ENCODE measurements around the gene DBH. TPM values are rescaled to one million over a fixed set of nuclear protein-coding genes. Genes with fewer than 3 reads are reported as not detected.

Gene DBH
- total RNA-seq, 4 donors from 2014 or later, result 0.11 to 0.15 TPM; not detected in 2

DNA sequence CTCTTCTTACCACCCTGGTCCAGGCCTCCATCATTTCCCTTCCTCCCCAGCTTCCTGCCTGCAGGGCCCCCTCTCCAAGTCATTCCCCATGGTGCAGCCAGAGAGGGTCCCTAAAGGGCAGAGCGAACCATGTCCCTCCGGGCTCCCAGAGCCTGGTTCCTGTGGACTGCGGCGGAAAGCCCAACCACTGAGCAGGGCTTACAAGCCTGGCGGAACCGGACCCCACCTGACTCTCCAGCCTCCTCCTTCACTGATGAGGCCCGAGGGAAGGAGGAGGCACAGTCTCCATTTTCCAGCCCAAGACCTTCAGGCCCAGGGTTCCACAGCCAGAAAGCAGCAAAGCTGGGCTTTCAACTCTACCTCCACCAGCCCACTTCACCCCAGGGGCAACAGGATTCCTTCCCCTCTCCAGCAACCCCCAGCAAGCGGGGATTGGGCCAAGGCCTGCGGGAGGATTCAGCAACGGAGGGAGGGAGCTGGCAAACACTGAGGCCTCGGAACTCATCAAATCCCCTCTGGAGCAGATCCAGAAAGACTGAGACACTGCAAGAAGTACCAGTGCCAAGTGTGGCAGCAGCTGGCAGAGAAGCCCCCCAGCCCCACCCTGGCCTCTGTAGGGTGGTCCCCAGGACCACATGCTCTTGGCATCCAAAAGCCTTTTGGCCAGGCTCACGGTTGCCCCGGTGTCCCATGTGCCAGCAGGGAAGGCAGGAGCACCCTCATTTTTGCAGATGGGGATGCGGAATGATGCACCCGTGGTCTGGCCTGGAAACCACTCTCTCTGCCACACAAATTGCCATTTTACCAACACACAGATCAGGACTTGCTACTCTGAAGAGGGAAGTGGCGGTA lies 30.1 kb upstream of the DBH start:
- DNase-seq, result no peak
- TF ChIP-seq POLR2A (IDR thresholded peaks at IDR 0.05), result no peak
- TF ChIP-seq, protein P1, sequence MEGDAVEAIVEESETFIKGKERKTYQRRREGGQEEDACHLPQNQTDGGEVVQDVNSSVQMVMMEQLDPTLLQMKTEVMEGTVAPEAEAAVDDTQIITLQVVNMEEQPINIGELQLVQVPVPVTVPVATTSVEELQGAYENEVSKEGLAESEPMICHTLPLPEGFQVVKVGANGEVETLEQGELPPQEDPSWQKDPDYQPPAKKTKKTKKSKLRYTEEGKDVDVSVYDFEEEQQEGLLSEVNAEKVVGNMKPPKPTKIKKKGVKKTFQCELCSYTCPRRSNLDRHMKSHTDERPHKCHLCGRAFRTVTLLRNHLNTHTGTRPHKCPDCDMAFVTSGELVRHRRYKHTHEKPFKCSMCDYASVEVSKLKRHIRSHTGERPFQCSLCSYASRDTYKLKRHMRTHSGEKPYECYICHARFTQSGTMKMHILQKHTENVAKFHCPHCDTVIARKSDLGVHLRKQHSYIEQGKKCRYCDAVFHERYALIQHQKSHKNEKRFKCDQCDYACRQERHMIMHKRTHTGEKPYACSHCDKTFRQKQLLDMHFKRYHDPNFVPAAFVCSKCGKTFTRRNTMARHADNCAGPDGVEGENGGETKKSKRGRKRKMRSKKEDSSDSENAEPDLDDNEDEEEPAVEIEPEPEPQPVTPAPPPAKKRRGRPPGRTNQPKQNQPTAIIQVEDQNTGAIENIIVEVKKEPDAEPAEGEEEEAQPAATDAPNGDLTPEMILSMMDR (IDR thresholded peaks at IDR 0.05), result no peak
- H3K36me3 ChIP-seq, result no peaks in the 10 kb centered on the region
- H3K4me1 ChIP-seq, result peaks cover 0 to 3% of the 10 kb centered on the region in 2 donors
- 55 to 76% methylated on average over 14 of the region's 16 CpGs for whole genome bisulfite sequencing, 2 donors
- no peaks in the 10 kb centered on the region for H3K27me3 ChIP-seq
- H3K9me3 ChIP-seq, result no peaks in the 10 kb centered on the region
- no peak overlapping the region for H3K27ac ChIP-seq
- no peak overlapping the region for H3K4me3 ChIP-seq (replicated peaks in 1 of 3)
- intact Hi-C loops (cut with DNase I), result no loop called here

DNA sequence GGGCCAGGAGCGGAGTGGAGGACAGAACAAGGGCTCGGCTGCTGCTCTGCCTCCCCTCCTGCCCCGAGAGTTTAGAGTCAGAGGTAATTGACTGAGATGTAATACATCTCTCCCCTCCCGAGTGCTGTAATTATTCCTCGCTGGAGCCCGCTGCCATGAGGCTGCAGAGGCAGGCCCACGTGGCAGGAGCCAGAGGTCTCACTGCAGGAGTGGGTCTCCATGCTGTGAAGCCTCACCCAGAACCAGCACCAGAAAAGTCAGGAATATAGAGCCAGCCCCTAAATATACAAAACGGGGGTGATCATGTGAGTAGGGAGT lies 29.5 kb upstream of the DBH start:
- Histone ChIP-seq H3K9me3 (no peaks in the 10 kb centered on the region), H3K36me3 (no peaks in the 10 kb centered on the region), H3K27ac (no peak overlapping the region), H3K4me1 (peaks cover 0 to 3% of the 10 kb centered on the region in 2 donors), H3K4me3 (replicated peaks in 1 of 3) (no peak overlapping the region), H3K27me3 (no peaks in the 10 kb centered on the region)
- WGBS, 2 donors, result 59 to 60% methylated on average over 5 to 8 of the region's 8 CpGs
- intact Hi-C loops (cut with DNase I), result no loop called here
- TF ChIP-seq, protein P1 (IDR thresholded peaks at IDR 0.05), result no peak
- no peak for TF ChIP-seq POLR2A (IDR thresholded peaks at IDR 0.05)
- no peak for DNase-seq

DNA sequence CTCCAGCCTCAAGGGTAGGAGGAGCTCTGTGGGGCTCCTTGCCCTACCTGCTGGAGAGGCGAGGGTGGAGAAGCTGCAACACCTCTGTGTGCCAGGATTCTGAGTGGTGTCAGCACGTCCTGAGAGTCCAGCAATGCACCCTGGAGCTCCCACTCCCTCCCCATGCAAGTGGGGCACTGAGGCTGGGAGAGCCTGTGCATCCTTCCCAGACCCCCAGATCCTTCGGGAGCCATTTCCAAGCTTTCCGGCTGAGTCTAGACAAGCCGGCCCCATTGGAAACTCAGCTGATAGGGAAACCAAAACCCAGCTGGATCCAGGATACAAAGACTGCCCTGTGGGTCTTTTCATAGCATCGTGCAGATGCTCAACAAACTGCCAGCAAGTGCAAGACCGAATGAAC lies 28.8 kb upstream of the DBH start:
- H3K4me3 ChIP-seq (replicated peaks in 1 of 3), result no peak overlapping the region

DNA sequence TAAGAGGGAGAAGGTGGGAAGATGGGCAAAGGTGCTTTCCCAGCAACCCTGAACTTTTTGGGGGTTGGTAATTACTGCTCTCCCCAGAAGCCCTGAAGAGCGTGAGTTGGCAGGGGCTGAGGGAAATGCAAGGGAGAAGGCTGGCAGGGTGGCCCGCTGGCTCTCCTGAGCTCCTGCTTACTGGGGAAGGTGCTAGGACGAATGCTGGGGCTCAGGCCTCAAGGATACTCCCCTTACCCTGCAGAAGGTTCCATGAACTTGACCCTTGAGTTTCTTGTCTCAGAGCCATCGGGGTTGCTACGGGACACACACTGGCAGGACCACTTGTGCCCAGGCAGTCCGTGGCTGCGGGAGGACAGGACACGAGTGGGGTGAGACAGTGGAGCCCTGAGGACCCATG lies 28.2 kb upstream of the DBH start:
- no peaks in the 10 kb centered on the region for H3K27me3 ChIP-seq
- H3K4me1 ChIP-seq, result peaks cover 0 to 3% of the 10 kb centered on the region in 2 donors
- H3K4me3 ChIP-seq (replicated peaks in 1 of 3), result no peak overlapping the region
- H3K27ac ChIP-seq, result no peak overlapping the region
- no peaks in the 10 kb centered on the region for H3K9me3 ChIP-seq
- no peaks in the 10 kb centered on the region for H3K36me3 ChIP-seq
- intact Hi-C loops (cut with DNase I), result no loop called here
- 64 to 75% methylated on average over 7 to 8 of the region's 8 CpGs for WGBS, 2 donors
- TF ChIP-seq, protein P1 (IDR thresholded peaks at IDR 0.05), result no peak
- no peak for TF ChIP-seq POLR2A (IDR thresholded peaks at IDR 0.05)
- no peak for DNase-seq

More for the DNA sequence above, 28.8 kb upstream of the DBH start:
- H3K9me3 ChIP-seq, result no peaks in the 10 kb centered on the region
- intact Hi-C loops (cut with DNase I), result no loop called here
- WGBS, 2 donors, result 46 to 54% methylated on average over 7 of the region's 7 CpGs
- TF ChIP-seq, protein P1 (IDR thresholded peaks at IDR 0.05), result no peak
- no peak for TF ChIP-seq POLR2A (IDR thresholded peaks at IDR 0.05)
- H3K27me3 ChIP-seq, result no peaks in the 10 kb centered on the region
- H3K27ac ChIP-seq, result no peak overlapping the region
- peaks cover 0 to 3% of the 10 kb centered on the region in 2 donors for H3K4me1 ChIP-seq
- H3K36me3 ChIP-seq, result no peaks in the 10 kb centered on the region
- no peak for DNase-seq

DNA sequence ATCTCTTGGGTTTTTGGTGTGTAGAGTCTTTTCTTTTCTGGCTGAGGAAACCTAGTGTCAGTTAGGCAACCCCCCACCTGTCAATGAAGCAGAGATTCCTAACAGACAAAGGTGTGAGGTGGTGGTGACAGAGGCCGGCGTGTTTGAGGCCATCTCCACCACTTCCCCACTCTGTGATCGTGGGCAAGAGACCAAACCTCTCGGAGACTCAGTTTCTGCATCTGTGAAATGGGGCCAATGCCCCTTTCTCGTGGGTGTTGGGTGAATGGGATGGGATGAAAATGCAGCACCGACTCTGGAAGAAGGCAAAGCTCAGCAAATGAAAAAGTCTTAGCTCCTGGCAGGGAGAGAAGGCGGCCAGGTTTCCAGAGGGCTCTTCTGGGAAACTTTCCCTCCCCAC lies 27.8 kb upstream of the DBH start:
- Histone ChIP-seq H3K36me3 (no peaks in the 10 kb centered on the region), H3K4me3 (replicated peaks in 1 of 3) (no peak overlapping the region), H3K4me1 (peaks cover 0 to 3% of the 10 kb centered on the region in 2 donors), H3K27ac (no peak overlapping the region), H3K9me3 (no peaks in the 10 kb centered on the region), H3K27me3 (no peaks in the 10 kb centered on the region)
- intact Hi-C loops (cut with DNase I), result no loop called here
- DNase-seq, result no peak
- no peak for TF ChIP-seq POLR2A (IDR thresholded peaks at IDR 0.05)
- WGBS, 2 donors, result 68 to 73% methylated on average over 7 of the region's 7 CpGs
